Inferior parietal cortex (tissue), 1 donor: ENCODE data around the gene KDM3B.
"Not testable (repeated sequence)": the region's sequence is repeated elsewhere in the genome, so short reads cannot be mapped to it uniquely, and the experiment has no call there.

Experiments
- DNase-seq: peaks from one replicate; pipeline ENCODE4 v3.0.0-alpha.2; 2016; ENCODE audit errors: extremely low spot score

Gene KDM3B

GRCh38 chr5:138466125-138466899 lies 113.8 kb downstream of the KDM3B start:
- DNase-seq, result no peak

- DNase-seq, result no peak
Observed at GRCh38 chr5:138466900-138467710, 114.6 kb downstream of the KDM3B start.

GRCh38 chr5:138467711-138468132 lies 115.2 kb downstream of the KDM3B start:
- no peak for DNase-seq

GRCh38 chr5:138468133-138468965 lies 115.9 kb downstream of the KDM3B start:
- DNase-seq, result no peak

GRCh38 chr5:138468966-138469539 lies 116.6 kb downstream of the KDM3B start:
- no peak for DNase-seq

- DNase-seq, result no peak
Observed at GRCh38 chr5:138469540-138470321, 117.2 kb downstream of the KDM3B start.

GRCh38 chr5:138470322-138471051 lies 118.0 kb downstream of the KDM3B start:
- DNase-seq, result no peak

GRCh38 chr5:138471052-138471361 lies 118.5 kb downstream of the KDM3B start:
- no peak for DNase-seq

- DNase-seq, result no peak
Observed at GRCh38 chr5:138472353-138472752, 119.9 kb downstream of the KDM3B start.

- not testable (repeated sequence) for DNase-seq
Observed at GRCh38 chr5:138473151-138473550, 120.7 kb downstream of the KDM3B start.

- DNase-seq, result no peak
Observed at GRCh38 chr5:138476918-138477317, 124.4 kb downstream of the KDM3B start.

GRCh38 chr5:138482638-138483037 lies 130.2 kb downstream of the KDM3B start:
- no peak for DNase-seq
